A549 (cell line): ENCODE results near the gene UNC5CL. TPM values are rescaled to one million over a fixed set of nuclear protein-coding genes. Genes with fewer than 3 reads are reported as not detected.

Experiments used
- ATAC-seq, 2 experiments: fragments of 200-7000 bp in 1 of 2; fragments of >200 bp in 1 of 2; cut with Nextera tagmentation in 1 of 2; cut with Tn5 transposase in 1 of 2; 3 replicates each; pipeline versions ENCODE4 v1.8.0 to v1.9.1; 2018 to 2020; ENCODE audit warnings: mild to moderate bottlenecking in 1 of 2, moderate library complexity in 1 of 2
- CTCF ChIA-PET: fragments of 300-600 bp; sonication (Branson Sonifier 250); formaldehyde crosslinking; extraction: SDS; loops from one replicate; lab custom pipeline; 2021; ENCODE audit warnings: antibody characterized with exemption, inconsistent platforms; lab: Yijun Ruan, JAX
- POLR2A ChIA-PET: fragments of 350-600 bp; formaldehyde crosslinking; extraction: SDS; loops from one replicate; lab custom pipeline; 2021; ENCODE audit warnings: antibody characterized with exemption, inconsistent platforms; lab: Yijun Ruan, JAX
- DNase-seq, 2 experiments: peaks; one replicate each; pipeline versions ENCODE4 v3.0.0 to v3.0.0-alpha.2; 2011 to 2016; ENCODE audit warnings: low read depth in 1 of 2, low spot score in 1 of 2
- FAIRE-seq: peaks from 2 replicates; lab custom pipeline; 2011; peaks lifted over from hg19 to GRCh38; lab: Jason Lieb, UNC
- H3K27ac ChIP-seq, 2 experiments: fragments of >200 bp; sonication (Bioruptor Twin); formaldehyde crosslinking; 3 replicates each; pipeline ENCODE4 v1.5.1; 2016 to 2017
- H3K4me1 ChIP-seq: fragments of >200 bp; sonication (Bioruptor Twin); formaldehyde crosslinking; 3 replicates; pipeline ENCODE4 v1.6.1; 2016
- H3K4me2 ChIP-seq: fragments of >200 bp; sonication (Bioruptor Twin); formaldehyde crosslinking; 3 replicates; pipeline ENCODE4 v1.6.1; 2016
- H3K4me3 ChIP-seq: fragments of >200 bp; sonication (Bioruptor Twin); formaldehyde crosslinking; 3 replicates; pipeline ENCODE4 v1.5.1; 2016
- H3K9me3 ChIP-seq: fragments of >200 bp; sonication (Bioruptor Twin); formaldehyde crosslinking; 3 replicates; pipeline ENCODE4 v1.6.1; 2016
- BHLHE40 ChIP-seq: IDR thresholded peaks from 2 replicates; pipeline ENCODE4 v1.6.1; 2012; ENCODE audit warnings: low read depth, low read length, inconsistent platforms
- CBX2 ChIP-seq: fragments of 200-600 bp; sonication (generic); IDR thresholded peaks from 2 replicates; pipeline ENCODE4 v1.6.1; 2016; ENCODE audit warnings: low read depth, mild to moderate bottlenecking, borderline replicate concordance
- CEBPB ChIP-seq, 2 experiments: fragments of >200 bp in 1 of 2; sonication (Bioruptor Twin) in 1 of 2; formaldehyde crosslinking in 1 of 2; IDR thresholded peaks; 2 replicates each; pipeline ENCODE4 v1.6.1; 2012 to 2016
- E2F6 ChIP-seq: IDR thresholded peaks from 2 replicates; pipeline ENCODE4 v1.6.1; 2012; ENCODE audit warnings: low read depth, borderline replicate concordance
- EP300 ChIP-seq, 2 experiments: fragments of >200 bp; sonication (Bioruptor Twin); formaldehyde crosslinking; IDR thresholded peaks; 2 replicates in 1 of 2; 3 replicates in 1 of 2; pipeline ENCODE4 v1.6.1; 2016 to 2017
- ESRRA ChIP-seq: fragments of 150-350 bp; IDR thresholded peaks from 2 replicates; pipeline ENCODE4 v1.6.1; 2014; ENCODE audit warnings: mild to moderate bottlenecking, low read length, borderline replicate concordance
- FOSB ChIP-seq: fragments of 250-450 bp; sonication (Bioruptor Pico); IDR thresholded peaks from 2 replicates; pipeline ENCODE4 v1.5.0; 2020; ENCODE audit warnings: mild to moderate bottlenecking, moderate library complexity
- FOSL2 ChIP-seq, 2 experiments: fragments of 450-650 bp in 1 of 2; fragments of >200 bp in 1 of 2; sonication (Bioruptor Twin) in 1 of 2; formaldehyde crosslinking; IDR thresholded peaks; 2 replicates each; pipeline versions ENCODE4 v1.5.0 to v1.6.1; 2016 to 2020; ENCODE audit warnings: mild to moderate bottlenecking in 1 of 2, moderate library complexity in 1 of 2
- GATA3 ChIP-seq: IDR thresholded peaks from 2 replicates; pipeline ENCODE4 v1.6.1; 2012; ENCODE audit warnings: borderline replicate concordance
- HEYL ChIP-seq: fragments of 250-450 bp; sonication (Bioruptor Pico); IDR thresholded peaks from 2 replicates; pipeline ENCODE4 v1.8.0; 2021; ENCODE audit warnings: mild to moderate bottlenecking, moderate library complexity
- HOXB5 ChIP-seq: fragments of 250-450 bp; sonication (Bioruptor Pico); IDR thresholded peaks from 2 replicates; pipeline ENCODE4 v1.5.0; 2020; ENCODE audit warnings: mild to moderate bottlenecking, moderate library complexity
- KDM5A ChIP-seq: fragments of 200-600 bp; sonication (generic); IDR thresholded peaks from 2 replicates; pipeline ENCODE4 v1.6.1; 2016; ENCODE audit warnings: antibody characterized with exemption, mild to moderate bottlenecking
- MYC ChIP-seq: IDR thresholded peaks from 2 replicates; pipeline ENCODE4 v1.6.1; 2012; ENCODE audit warnings: mild to moderate bottlenecking, inconsistent platforms, low read length, improper control_type of control experiment, borderline replicate concordance
- NFE2L2 ChIP-seq: fragments of 150-350 bp; conservative IDR thresholded peaks from 2 replicates; pipeline ENCODE4 v1.6.1; 2014; ENCODE audit warnings: low read length
- POLR2AphosphoS2 ChIP-seq: conservative IDR thresholded peaks from 2 replicates; pipeline ENCODE4 v1.6.1; 2012; ENCODE audit warnings: low read length, improper control_type of control experiment, inconsistent platforms
- RARB ChIP-seq: fragments of 250-450 bp; sonication (Bioruptor Pico); IDR thresholded peaks from 2 replicates; pipeline ENCODE4 v1.8.0; 2021; ENCODE audit warnings: mild to moderate bottlenecking, moderate library complexity
- RCOR1 ChIP-seq: fragments of 150-350 bp; IDR thresholded peaks from 2 replicates; pipeline ENCODE4 v1.6.1; 2014; ENCODE audit warnings: antibody characterized with exemption, low read length, low read depth
- RFX5 ChIP-seq: fragments of 450-650 bp; IDR thresholded peaks from 2 replicates; pipeline ENCODE4 v1.7.1; 2014; ENCODE audit warnings: antibody characterized with exemption, mild to moderate bottlenecking, moderate library complexity
- RNF2 ChIP-seq: fragments of 200-600 bp; sonication (generic); IDR thresholded peaks from 2 replicates; pipeline ENCODE4 v1.6.1; 2016; ENCODE audit warnings: low read depth, mild to moderate bottlenecking, antibody characterized with exemption, moderate library complexity, borderline replicate concordance
- TFCP2L1 ChIP-seq: fragments of 250-450 bp; sonication (Bioruptor Pico); IDR thresholded peaks from 2 replicates; pipeline ENCODE4 v1.5.0; 2021; ENCODE audit warnings: mild to moderate bottlenecking
- USF2 ChIP-seq: fragments of 450-650 bp; IDR thresholded peaks from 2 replicates; pipeline ENCODE4 v1.6.1; 2014; ENCODE audit warnings: antibody characterized with exemption
- WGBS: methylation state at CpG from one replicate; pipeline ENCODE4 v1.1.6; 2017; ENCODE audit errors: missing lambda C conversion rate; 5-methylcytosine and 5-hydroxymethylcytosine counted together
- polyA plus RNA-seq, 4 experiments: library from polyadenylated mRNA; depleted of rRNA in 3 of 4; stranded (reverse); fragments of >200 nt; fragmentation: RNase III in 1 of 4; extraction: RNeasy Plus Mini Kit Qiagen cat#74134 plus additional on column Dnase treatment in 1 of 4; gene quantifications; 2 replicates in 3 of 4; 3 replicates in 1 of 4; pipeline ENCODE4 v1.2.3, GENCODE V29; 2011 to 2017

UNC5CL gene
- polyA plus RNA-seq, 2 of the 4 experiments (the other 2 are of a cell fraction) = 1.1 to 2.8 TPM

- FAIRE-seq = no peak
- POLR2A ChIA-PET = no interaction called here
- CTCF ChIA-PET = interaction anchor here (1.4 kb wide), 1 partner anchor 18 kb away, joined by 3 read pairs; no protein-coding TSS in a partner anchor
- no peak overlapping the region for H3K4me3 ChIP-seq
- TF ChIP-seq EP300 (IDR thresholded peaks at IDR 0.05) = no peak
- TF ChIP-seq ESRRA = no peak
- TF ChIP-seq RNF2 = no peak
- TF ChIP-seq USF2 = no peak
- no peak for TF ChIP-seq FOSB
- H3K4me1 ChIP-seq = peaks cover 9% of the 10 kb centered on the region
- no peak for ATAC-seq
- no peak for DNase-seq
- H3K4me2 ChIP-seq = no peak overlapping the region
- H3K27ac ChIP-seq = no peak overlapping the region
- no peaks in the 10 kb centered on the region for H3K9me3 ChIP-seq
- 58% methylated on average over 5 of the region's 5 CpGs for WGBS
Observed at GRCh38 chr6:41045664-41046063, 6.6 kb upstream of the UNC5CL start.

GRCh38 chr6:41043151-41043550 is 4.1 kb upstream of the UNC5CL start:
- WGBS = 95% methylated on average over 3 of the region's 3 CpGs
- Histone ChIP-seq H3K9me3 (no peaks in the 10 kb centered on the region), H3K4me1 (peaks cover 28% of the 10 kb centered on the region), H3K4me3 (no peak overlapping the region), H3K4me2 (no peak overlapping the region), H3K27ac (no peak overlapping the region)
- TF ChIP-seq TFCP2L1 (CRISPR knock-in tag) = no peak
- no peak for TF ChIP-seq HOXB5 (CRISPR knock-in tag)
- TF ChIP-seq RARB (CRISPR knock-in tag) = no peak
- CTCF ChIA-PET = interaction anchor here (0.8 kb wide), 1 partner anchor 15 kb away, joined by 4 read pairs; no protein-coding TSS in a partner anchor
- no peak for FAIRE-seq
- no peak for DNase-seq
- POLR2A ChIA-PET = no interaction called here
- ATAC-seq = no peak

- Histone ChIP-seq H3K4me2 (peak within 1 kb of the TSS; percentile 77), H3K27ac (peak within 1 kb of the TSS; percentile 65 to 91; a peak in 4 of 6 replicates), H3K4me3 (no peak within 1 kb of the TSS), H3K4me1 (peaks cover 33% of the 10 kb centered on the region), H3K9me3 (no peaks in the 10 kb centered on the region)
- POLR2A ChIA-PET = no interaction called here
- DNase-seq (no peak), ATAC-seq (no peak), FAIRE-seq (no peak)
- TF ChIP-seq BHLHE40 (no peak), CEBPB (IDR thresholded peaks at IDR 0.05) (no peak), GATA3 (no peak), CBX2 (no peak), POLR2AphosphoS2 (no peak), MYC (no peak), TFCP2L1 (CRISPR knock-in tag) (no peak), KDM5A (no peak), E2F6 (no peak), FOSB (no peak), RNF2 (no peak), FOSL2 (IDR thresholded peaks at IDR 0.05) (no peak), FOSL2 (CRISPR knock-in tag; IDR thresholded peaks at IDR 0.05) (no peak), NFE2L2 (no peak), RFX5 (no peak), HEYL (CRISPR knock-in tag) (no peak), RCOR1 (no peak), RARB (CRISPR knock-in tag) (no peak)
- WGBS = 90% methylated on average over 10 of the region's 10 CpGs
- CTCF ChIA-PET = interaction anchor here (0.6 to 0.8 kb wide), 3 partner anchors 14 to 1894 kb away, joined by 3 to 4 read pairs (median 3); no protein-coding TSS in a partner anchor
Observed at GRCh38 chr6:41042226-41043055, 3.4 kb upstream of the UNC5CL start, which contains the start of gene TSPO2. Gene TSPO2 (plus strand): TSS chr6:41042467. CDS start chr6:41042986, 519 bp downstream.
